Central memory CD8-positive, alpha-beta T cell (primary cell): Measurements from ENCODE around the gene APOM.

Experiments used
- ATAC-seq: fragments of 150-1000 bp; cut with Tn5 transposase; replicated peaks from 2 replicates; pipeline ENCODE4 v1.10.0; 2022; ENCODE audit warnings: mild to moderate bottlenecking, moderate FRiP score, moderate number of reproducible peaks; ENCODE audit not compliant: poor library complexity, severe bottlenecking; ENCODE audit errors: extremely low read depth
- DNase-seq, 2 donors: peaks; one replicate each; pipeline ENCODE4 v3.0.0; 2021; ENCODE audit warnings: low spot score in 2 of 2
- H3K27ac Mint-ChIP-seq: one replicate; pipeline ENCODE4 v1.8.0; 2022; ENCODE audit warnings: low read depth, mild to moderate bottlenecking, moderate library complexity, mixed read lengths
- H3K27me3 Mint-ChIP-seq: one replicate; pipeline ENCODE4 v1.8.0; 2022; ENCODE audit warnings: mixed read lengths
- H3K36me3 Mint-ChIP-seq: one replicate; pipeline ENCODE4 v1.8.0; 2022; ENCODE audit warnings: mild to moderate bottlenecking, moderate library complexity, mixed read lengths; ENCODE audit not compliant: insufficient read depth
- H3K4me1 Mint-ChIP-seq: one replicate; pipeline ENCODE4 v1.8.0; 2022; ENCODE audit warnings: mixed read lengths
- H3K4me3 Mint-ChIP-seq: one replicate; pipeline ENCODE4 v1.8.0; 2022; ENCODE audit warnings: mild to moderate bottlenecking, moderate library complexity, mixed read lengths
- H3K9me3 Mint-ChIP-seq: one replicate; pipeline ENCODE4 v1.8.0; 2022; ENCODE audit warnings: mixed read lengths

APOM gene

GRCh38 chr6:31621320-31621939 lies 34.3 kb upstream of the APOM start:
- Mint-ChIP-seq H3K9me3 (no peaks in the 10 kb centered on the region), H3K4me3 (peak overlapping the region; percentile 80), H3K36me3 (peaks cover 52% of the 10 kb centered on the region), H3K4me1 (peaks cover 19% of the 10 kb centered on the region), H3K27me3 (no peaks in the 10 kb centered on the region), H3K27ac (peak overlapping the region; percentile 94)
- ATAC-seq: no peak
- no peak for DNase-seq

DNA sequence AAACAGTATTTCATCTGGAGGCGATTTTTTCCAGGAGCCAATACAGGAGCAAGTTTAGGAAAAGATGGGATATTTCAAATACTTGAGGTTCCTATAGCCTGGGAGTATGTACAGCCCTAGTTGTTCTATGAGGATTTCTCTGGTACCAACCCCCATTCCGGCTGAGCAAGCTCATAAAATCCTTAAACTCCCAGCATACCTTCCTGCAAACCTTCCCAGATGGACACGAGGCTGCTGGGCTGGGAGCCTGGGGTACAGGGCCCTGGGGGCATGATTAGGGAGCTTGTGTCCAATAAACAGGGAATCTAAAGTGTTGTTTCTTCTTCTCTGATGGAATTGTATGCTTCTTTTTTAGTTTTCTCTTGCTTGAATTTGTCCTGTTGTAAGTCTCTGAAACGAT lies 33.7 kb upstream of the APOM start:
- Mint-ChIP-seq H3K27ac (peak overlapping the region; percentile 94), H3K4me3 (peak overlapping the region; percentile 80), H3K36me3 (peaks cover 56% of the 10 kb centered on the region), H3K9me3 (no peaks in the 10 kb centered on the region), H3K27me3 (no peaks in the 10 kb centered on the region), H3K4me1 (peaks cover 21% of the 10 kb centered on the region)
- DNase-seq (no peak), ATAC-seq (no peak)

DNA sequence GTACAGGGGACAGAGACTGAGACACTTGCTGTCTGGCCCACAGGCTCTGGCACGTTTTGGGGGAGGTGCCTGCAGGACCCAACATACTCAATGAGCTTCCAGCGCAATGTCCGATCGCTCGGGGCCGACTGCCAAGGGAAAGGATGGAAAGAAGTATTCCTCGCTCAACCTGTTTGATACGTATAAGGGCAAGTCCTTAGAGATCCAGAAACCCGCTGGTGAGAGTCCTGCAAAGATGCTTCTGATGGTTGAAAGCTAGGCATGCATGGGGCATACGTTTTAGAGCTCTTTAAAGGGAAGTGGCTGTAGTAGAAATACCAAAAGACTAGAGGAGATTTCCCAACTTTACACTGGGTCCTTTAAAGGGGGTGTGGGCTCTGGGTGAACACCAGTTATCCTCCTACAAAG lies 33.0 kb upstream of the APOM start:
- H3K36me3 Mint-ChIP-seq: peaks cover 63% of the 10 kb centered on the region
- DNase-seq (no peak), ATAC-seq (no peak)
- H3K4me3 Mint-ChIP-seq: no peak overlapping the region
- H3K27me3 Mint-ChIP-seq: no peaks in the 10 kb centered on the region
- H3K27ac Mint-ChIP-seq: peak overlapping the region; percentile 94
- H3K9me3 Mint-ChIP-seq: no peaks in the 10 kb centered on the region
- peaks cover 25% of the 10 kb centered on the region for H3K4me1 Mint-ChIP-seq

GRCh38 chr6:31624070-31624469 lies 31.6 kb upstream of the APOM start:
- Mint-ChIP-seq H3K27me3 (no peaks in the 10 kb centered on the region), H3K36me3 (peaks cover 74% of the 10 kb centered on the region), H3K4me1 (peaks cover 31% of the 10 kb centered on the region), H3K4me3 (no peak overlapping the region), H3K27ac (no peak overlapping the region), H3K9me3 (no peaks in the 10 kb centered on the region)
- DNase-seq: no peak
- no peak for ATAC-seq

GRCh38 chr6:31626952-31627351 lies 28.7 kb upstream of the APOM start:
- ATAC-seq: no peak
- Mint-ChIP-seq H3K9me3 (no peaks in the 10 kb centered on the region), H3K36me3 (peaks cover 77% of the 10 kb centered on the region), H3K27me3 (no peaks in the 10 kb centered on the region), H3K27ac (peak overlapping the region; percentile 33), H3K4me3 (no peak overlapping the region), H3K4me1 (peaks cover 22% of the 10 kb centered on the region)
- no peak for DNase-seq

DNA sequence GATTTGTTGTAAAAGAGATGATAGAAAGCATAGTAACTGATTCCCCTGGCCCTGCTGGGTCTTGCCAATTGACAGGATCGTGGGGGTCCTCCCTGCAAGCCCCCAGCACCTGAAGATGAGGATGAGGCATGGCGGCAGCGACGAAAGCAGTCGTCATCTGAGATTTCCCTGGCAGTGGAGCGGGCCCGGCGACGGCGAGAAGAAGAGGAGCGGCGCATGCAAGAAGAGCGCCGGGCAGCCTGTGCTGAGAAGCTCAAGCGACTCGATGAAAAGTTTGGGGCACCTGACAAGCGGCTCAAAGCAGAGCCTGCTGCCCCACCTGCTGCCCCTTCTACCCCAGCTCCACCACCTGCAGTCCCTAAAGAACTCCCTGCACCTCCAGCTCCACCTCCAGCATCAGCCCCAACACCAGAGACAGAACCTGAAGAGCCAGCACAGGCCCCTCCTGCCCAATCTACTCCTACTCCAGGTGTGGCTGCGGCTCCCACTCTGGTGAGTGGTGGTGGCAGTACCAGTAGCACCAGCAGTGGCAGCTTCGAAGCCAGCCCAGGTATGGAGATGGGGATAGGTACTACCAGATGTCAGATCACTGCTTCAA lies 27.9 kb upstream of the APOM start:
- ATAC-seq (no peak), DNase-seq (no peak)
- H3K4me3 Mint-ChIP-seq: no peak overlapping the region
- peak overlapping the region; percentile 33 for H3K27ac Mint-ChIP-seq
- peaks cover 75% of the 10 kb centered on the region for H3K36me3 Mint-ChIP-seq
- H3K27me3 Mint-ChIP-seq: no peaks in the 10 kb centered on the region
- peaks cover 14% of the 10 kb centered on the region for H3K4me1 Mint-ChIP-seq
- no peaks in the 10 kb centered on the region for H3K9me3 Mint-ChIP-seq

GRCh38 chr6:31629014-31629413 lies 26.7 kb upstream of the APOM start:
- ATAC-seq: no peak
- H3K27ac Mint-ChIP-seq: no peak overlapping the region
- H3K4me1 Mint-ChIP-seq: peaks cover 14% of the 10 kb centered on the region

DNA sequence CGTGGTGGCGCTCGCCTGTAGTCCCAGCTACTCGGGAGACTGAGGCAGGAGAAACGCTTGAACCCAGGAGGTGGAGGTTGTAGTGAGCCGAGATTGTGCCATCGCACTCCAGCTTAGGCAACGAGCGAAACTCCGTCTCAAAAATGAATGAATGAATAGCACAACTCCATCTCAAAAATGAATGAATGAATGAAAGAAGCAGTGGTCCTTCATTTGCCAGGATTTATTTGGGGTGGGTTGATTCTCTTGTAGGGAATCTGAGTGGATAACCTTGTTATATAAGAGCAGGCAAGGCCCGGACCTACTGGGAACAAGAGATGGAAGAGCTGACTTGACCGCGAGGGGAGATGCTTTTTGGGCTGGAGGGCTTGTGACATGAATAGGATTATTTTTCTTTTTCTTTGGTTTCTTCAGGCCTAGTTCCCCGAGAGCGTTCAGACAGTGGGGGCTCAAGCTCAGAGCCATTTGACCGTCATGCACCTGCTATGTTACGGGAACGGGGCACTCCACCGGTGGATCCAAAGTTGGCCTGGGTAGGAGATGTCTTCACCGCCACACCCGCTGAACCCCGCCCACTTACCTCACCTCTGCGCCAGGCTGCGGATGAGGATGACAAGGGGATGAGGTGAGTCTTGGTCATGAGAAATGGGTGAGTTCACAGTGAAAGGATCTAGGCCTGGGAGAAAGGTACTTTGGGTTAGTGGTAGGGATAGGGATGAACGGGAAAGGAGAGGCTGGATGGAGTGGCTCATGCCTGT lies 25.3 kb upstream of the APOM start:
- ATAC-seq (no peak), DNase-seq (no peak)
- H3K27ac Mint-ChIP-seq: peak overlapping the region; percentile 73

More at GRCh38 chr6:31629014-31629413, 26.7 kb upstream of the APOM start:
- H3K27me3 Mint-ChIP-seq: no peaks in the 10 kb centered on the region
- no peaks in the 10 kb centered on the region for H3K9me3 Mint-ChIP-seq
- no peak for DNase-seq
- no peak overlapping the region for H3K4me3 Mint-ChIP-seq
- H3K36me3 Mint-ChIP-seq: peaks cover 70% of the 10 kb centered on the region

GRCh38 chr6:31631209-31631608 lies 24.5 kb upstream of the APOM start:
- peak overlapping the region; percentile 73 for H3K27ac Mint-ChIP-seq
- no peaks in the 10 kb centered on the region for H3K9me3 Mint-ChIP-seq
- no peak for ATAC-seq
- H3K4me1 Mint-ChIP-seq: peaks cover 14% of the 10 kb centered on the region
- peaks cover 69% of the 10 kb centered on the region for H3K36me3 Mint-ChIP-seq
- no peaks in the 10 kb centered on the region for H3K27me3 Mint-ChIP-seq
- no peak overlapping the region for H3K4me3 Mint-ChIP-seq
- no peak for DNase-seq

More for the DNA sequence above, 25.3 kb upstream of the APOM start:
- no peaks in the 10 kb centered on the region for H3K9me3 Mint-ChIP-seq
- H3K27me3 Mint-ChIP-seq: no peaks in the 10 kb centered on the region
- H3K36me3 Mint-ChIP-seq: peaks cover 67% of the 10 kb centered on the region
- no peak overlapping the region for H3K4me3 Mint-ChIP-seq
- H3K4me1 Mint-ChIP-seq: peaks cover 14% of the 10 kb centered on the region

- ATAC-seq: no peak
- no peaks in the 10 kb centered on the region for H3K27me3 Mint-ChIP-seq
- H3K27ac Mint-ChIP-seq: peak overlapping the region; percentile 88
- peaks cover 15% of the 10 kb centered on the region for H3K4me1 Mint-ChIP-seq
- no peak overlapping the region for H3K4me3 Mint-ChIP-seq
- H3K36me3 Mint-ChIP-seq: peaks cover 67% of the 10 kb centered on the region
- no peak for DNase-seq
- H3K9me3 Mint-ChIP-seq: no peaks in the 10 kb centered on the region
Measured at GRCh38 chr6:31631681-31632278, 23.9 kb upstream of the APOM start.

DNA sequence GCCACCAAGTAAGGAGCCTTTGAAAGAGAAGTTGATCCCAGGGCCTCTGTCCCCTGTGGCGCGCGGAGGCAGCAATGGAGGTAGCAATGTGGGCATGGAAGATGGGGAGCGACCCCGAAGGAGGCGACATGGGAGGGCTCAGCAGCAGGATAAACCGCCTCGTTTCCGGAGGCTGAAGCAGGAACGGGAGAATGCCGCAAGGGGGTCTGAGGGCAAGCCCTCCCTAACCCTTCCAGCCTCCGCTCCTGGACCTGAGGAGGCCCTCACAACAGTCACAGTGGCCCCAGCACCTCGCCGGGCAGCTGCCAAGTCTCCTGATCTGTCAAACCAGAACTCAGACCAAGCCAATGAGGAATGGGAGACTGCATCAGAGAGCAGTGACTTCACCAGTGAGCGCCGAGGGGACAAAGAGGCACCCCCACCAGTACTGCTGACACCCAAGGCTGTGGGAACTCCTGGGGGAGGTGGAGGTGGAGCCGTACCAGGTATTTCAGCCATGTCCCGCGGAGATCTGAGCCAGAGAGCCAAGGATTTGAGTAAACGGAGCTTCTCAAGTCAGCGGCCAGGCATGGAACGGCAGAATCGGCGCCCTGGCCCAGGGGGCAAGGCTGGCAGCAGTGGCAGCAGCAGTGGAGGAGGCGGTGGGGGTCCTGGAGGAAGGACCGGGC lies 23.3 kb upstream of the APOM start:
- peaks cover 67% of the 10 kb centered on the region for H3K36me3 Mint-ChIP-seq
- H3K27me3 Mint-ChIP-seq: no peaks in the 10 kb centered on the region
- DNase-seq: no peak
- no peak for ATAC-seq
- H3K4me1 Mint-ChIP-seq: peaks cover 15% of the 10 kb centered on the region
- no peak overlapping the region for H3K4me3 Mint-ChIP-seq
- peak overlapping the region; percentile 88 for H3K27ac Mint-ChIP-seq
- H3K9me3 Mint-ChIP-seq: no peaks in the 10 kb centered on the region

DNA sequence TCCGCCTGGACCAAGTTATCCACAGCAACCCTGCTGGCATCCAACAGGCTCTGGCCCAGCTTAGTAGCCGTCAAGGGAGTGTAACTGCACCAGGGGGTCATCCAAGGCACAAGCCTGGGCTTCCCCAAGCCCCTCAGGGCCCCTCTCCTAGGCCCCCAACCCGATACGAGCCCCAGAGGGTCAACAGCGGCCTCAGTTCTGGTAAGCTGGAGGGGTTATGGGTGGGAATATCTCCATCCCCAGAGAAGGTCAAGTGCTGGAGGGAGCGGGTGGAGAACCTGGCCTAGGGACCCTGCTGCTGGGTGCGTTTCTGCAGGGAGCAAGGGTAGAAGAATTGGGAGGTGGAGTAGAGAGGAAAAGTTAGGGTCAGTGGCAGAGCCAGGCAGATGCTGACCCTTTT lies 22.2 kb upstream of the APOM start:
- ATAC-seq (no peak), DNase-seq (no peak)
- H3K27ac Mint-ChIP-seq: no peak overlapping the region
- peaks cover 6% of the 10 kb centered on the region for H3K4me1 Mint-ChIP-seq
- H3K27me3 Mint-ChIP-seq: no peaks in the 10 kb centered on the region
- no peaks in the 10 kb centered on the region for H3K9me3 Mint-ChIP-seq
- no peak overlapping the region for H3K4me3 Mint-ChIP-seq
- peaks cover 64% of the 10 kb centered on the region for H3K36me3 Mint-ChIP-seq
